HG03066 (cell line): ENCODE measurements around the gene NELL1.

Source experiments
- ATAC-seq: cut with Tn5 transposase; IDR thresholded peaks from one replicate; pipeline ENCODE4 v1.9.1; 2021; ENCODE audit warnings: low read depth; ENCODE audit not compliant: unreplicated experiment

The NELL1 gene

DNA sequence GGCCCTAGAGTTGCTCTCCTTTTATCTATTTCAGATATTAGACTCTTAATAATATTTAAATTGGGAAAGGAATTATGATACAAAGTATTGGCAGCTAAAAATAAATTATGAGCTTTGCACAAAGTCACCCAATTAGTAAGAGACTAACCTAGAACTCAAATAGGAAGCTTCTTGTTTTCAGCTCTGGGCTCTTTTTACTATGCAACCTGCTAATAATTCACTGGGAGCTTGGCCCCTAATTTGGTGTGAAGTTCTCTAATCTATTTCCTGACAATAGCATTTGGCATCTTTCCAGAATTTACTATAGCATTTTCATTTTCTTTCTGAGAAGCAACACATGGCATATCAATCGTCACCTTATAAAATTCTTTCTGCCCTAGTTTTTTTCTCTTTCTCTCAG is 795.8 kb downstream of the NELL1 start:
- ATAC-seq = no peak

DNA sequence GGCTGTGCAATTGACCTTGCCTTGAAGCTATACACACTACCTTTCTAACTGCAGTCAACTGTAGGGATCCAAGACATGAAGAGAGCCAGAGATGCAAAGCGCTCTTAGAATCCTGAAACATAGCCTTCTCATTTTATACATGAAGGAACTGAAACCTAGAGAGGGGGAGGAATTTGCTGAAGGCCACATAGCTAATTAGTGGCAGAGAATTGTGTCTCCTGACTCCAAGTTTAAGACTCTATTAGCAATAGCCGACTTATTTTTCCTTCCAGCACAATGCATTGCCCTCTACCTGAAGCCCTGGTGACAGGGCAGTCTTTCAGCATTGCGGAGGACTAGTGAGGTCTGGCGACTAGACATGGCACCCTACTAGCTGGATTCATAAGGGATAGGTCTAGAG is 796.5 kb downstream of the NELL1 start:
- ATAC-seq = no peak

DNA sequence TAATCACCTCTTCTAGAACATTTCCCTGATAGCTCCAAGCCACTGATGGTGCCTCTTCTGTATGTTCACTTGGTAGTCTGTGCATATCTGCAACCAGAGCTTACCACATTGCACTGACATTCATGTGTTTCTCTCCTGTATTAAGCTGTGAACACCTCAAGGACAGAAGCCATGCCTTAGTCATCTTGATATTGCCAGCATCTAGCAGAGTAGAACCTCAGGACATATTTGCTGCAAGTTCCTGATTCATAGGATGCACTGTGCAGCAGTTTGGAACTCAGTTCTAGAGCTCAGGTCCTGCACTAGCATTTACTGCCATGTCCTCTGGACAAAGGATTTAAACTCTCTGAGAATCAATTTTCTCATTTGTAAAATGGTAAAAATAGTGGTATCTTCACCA is 801.1 kb downstream of the NELL1 start:
- ATAC-seq = no peak

DNA sequence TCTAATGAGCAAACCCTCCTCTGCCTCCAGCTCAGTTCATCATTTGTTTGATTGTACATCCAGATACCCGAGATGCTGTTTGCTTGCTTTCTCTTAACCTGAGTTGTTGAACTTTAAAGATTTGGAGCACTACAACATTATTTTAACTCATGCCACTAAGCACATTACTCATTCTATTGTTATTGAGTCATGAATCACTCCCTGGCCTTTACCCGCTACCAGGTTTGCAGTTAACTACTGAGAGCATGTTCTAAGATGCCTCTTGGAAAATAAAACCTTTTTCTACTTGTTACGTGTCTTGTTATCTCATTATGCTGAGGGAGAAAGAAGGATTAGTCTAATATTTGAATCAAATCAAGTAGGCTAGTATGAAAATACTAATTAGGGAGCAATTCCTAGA is 802.9 kb downstream of the NELL1 start:
- ATAC-seq = no peak

GRCh38 chr11:21474529-21474928 is 805.1 kb downstream of the NELL1 start:
- no peak for ATAC-seq

DNA sequence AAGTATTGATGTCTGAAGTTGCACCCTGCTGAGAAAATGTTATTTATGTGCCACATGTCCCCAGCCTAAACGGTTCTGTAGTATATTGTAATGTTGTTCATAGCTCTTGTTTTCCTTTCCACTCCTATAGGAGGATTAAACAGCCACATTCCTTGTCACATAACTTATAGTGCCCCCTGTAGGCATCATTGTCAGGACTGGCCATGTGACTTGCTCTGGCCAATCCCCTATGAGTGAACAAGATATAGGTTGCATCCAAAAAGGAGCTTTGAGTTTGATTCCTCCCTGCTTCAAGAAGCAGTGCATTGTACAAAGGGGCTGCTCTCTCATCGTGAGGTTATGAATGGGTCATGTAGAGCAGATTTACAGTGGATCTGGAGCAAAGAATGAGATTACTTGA is 805.9 kb downstream of the NELL1 start:
- no peak for ATAC-seq

DNA sequence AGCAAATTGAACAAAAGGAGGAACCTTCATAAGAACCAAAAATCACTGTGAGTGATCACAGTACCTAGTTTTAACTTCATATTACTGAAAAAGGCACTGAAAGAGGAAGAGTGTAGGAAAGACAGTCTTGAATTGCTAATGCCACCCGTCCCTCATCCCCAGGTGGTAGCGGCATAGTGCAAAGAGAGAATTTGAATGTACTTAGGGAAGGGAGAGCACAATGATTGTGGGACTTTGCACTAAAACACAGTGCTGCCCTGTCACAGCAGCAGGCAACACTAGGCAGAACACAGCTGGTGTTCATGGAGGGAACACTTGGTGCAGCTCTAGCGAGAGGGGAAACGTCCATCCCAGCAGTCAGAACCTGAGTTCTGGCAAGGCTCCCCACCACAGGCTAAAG is 807.2 kb downstream of the NELL1 start:
- ATAC-seq = no peak

- no peak for ATAC-seq
Measured at GRCh38 chr11:21480240-21480639, 810.9 kb downstream of the NELL1 start.

- no peak for ATAC-seq
Measured at GRCh38 chr11:21481255-21481654, 811.9 kb downstream of the NELL1 start.

GRCh38 chr11:21484039-21484438 is 814.7 kb downstream of the NELL1 start:
- ATAC-seq = no peak

GRCh38 chr11:21485006-21485405 is 815.6 kb downstream of the NELL1 start:
- ATAC-seq = no peak

DNA sequence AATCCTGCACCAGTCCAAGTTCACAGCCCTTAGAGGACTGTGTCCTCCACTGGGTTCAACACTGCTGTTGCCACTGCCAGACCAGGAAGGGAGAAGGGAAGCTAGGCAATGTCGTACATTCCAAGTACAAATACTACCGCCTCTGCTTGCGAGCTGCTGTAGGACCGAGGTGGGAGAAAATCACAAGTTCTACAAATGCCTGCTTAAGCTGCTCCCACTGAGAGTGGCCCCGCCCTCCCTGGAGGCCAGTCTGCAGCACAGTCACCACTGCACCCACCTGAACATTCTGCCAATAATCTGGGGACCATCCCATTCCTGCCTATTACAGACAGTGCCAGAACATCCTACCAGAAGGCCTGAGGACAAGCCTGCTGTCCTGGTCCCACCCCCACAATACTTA is 816.0 kb downstream of the NELL1 start:
- ATAC-seq = no peak

DNA sequence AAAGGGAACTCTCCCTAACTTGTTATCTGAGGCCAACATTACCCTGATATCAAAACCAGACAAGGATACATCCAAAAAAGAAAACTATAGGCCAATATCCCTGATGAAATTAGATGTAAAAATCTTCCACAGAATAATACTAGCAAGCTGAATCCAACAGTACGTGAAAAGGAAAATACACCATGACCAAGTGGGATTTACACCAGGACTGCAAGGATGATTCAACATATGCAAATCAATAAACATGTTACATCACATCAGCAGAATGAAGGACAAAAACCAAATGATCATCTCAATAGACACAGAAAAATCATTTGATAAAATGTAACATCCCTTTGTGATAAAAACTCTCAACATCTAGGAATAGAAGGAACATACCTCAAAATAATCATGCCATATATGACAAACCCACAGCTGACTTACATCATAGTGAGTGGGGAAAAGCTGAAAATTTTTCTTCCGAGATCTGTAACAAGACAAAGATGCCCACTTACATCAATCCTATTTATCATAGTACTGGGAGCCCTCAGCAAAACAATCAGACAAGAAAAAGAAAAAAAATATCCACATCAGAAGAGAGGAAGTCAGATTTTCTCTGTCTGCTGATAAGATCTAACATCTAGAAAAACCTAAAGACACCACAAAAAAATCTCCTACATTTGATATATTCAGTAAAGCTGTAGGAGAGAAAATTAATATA is 820.2 kb downstream of the NELL1 start:
- no peak for ATAC-seq

GRCh38 chr11:21492931-21493330 is 823.5 kb downstream of the NELL1 start:
- ATAC-seq = no peak

GRCh38 chr11:21494946-21495345 is 825.6 kb downstream of the NELL1 start:
- ATAC-seq = no peak

DNA sequence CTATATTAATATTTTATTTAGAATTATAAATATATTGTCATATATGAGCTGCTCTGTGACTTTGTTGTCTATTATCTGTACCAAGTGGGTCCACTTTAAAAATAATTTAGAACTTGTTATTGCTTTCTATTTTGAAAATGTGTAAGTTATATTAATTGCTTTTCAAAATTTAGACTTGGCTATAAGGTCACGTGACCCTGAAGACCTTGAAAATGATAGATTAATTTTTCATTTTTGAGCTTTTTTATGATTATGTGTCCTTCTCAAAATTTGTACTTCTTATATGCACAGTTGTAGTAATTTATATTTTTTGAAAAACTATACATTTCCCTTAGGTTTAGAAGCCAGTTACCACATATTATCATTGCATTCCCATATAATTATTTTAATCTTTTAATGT is 826.5 kb downstream of the NELL1 start:
- ATAC-seq = no peak

GRCh38 chr11:21501245-21501644 is 831.9 kb downstream of the NELL1 start:
- ATAC-seq = no peak

DNA sequence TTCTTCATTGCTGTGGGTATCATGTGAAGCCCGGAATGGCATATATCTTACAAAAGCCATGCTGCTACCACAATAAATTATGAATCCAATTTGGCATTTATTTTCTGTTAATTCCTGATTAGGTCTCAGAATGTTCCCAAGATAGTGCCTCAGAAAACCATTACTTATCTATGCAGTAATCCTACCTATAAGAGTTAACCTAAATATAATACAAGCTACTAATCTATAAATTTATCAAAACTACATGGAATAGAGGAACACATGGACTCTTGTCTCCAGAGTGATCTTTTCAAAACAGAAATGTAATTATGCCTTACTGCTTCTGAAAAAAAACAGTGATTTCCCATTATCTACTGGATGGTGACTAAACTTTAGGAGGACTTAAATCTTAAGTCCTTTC is 835.7 kb downstream of the NELL1 start:
- ATAC-seq = no peak

GRCh38 chr11:21511835-21512440 is 842.6 kb downstream of the NELL1 start:
- peak; percentile 71 for ATAC-seq

- ATAC-seq = no peak
Measured at GRCh38 chr11:21514316-21514715, 844.9 kb downstream of the NELL1 start.

- ATAC-seq = no peak
Measured at GRCh38 chr11:21520244-21520643, 850.9 kb downstream of the NELL1 start.

- ATAC-seq = no peak
Measured at GRCh38 chr11:21529187-21529586, 859.8 kb downstream of the NELL1 start.

- no peak for ATAC-seq
Measured at GRCh38 chr11:21534288-21534687, 864.9 kb downstream of the NELL1 start.
